DOHH2 (cell line): Measurements from ENCODE around the gene ANO6.
"Not testable (repeated sequence)": the region's sequence is repeated elsewhere in the genome, so short reads cannot be mapped to it uniquely, and the experiment has no call there.

ENCODE experiments used
- H3F3A ChIP-seq: fragments of 200-600 bp; sonication (generic), shearing (Covaris generic); 2 replicates; pipeline ENCODE4 v1.6.0; 2016; ENCODE audit warnings: antibody characterized with exemption, mild to moderate bottlenecking; ENCODE audit not compliant: control insufficient read depth, insufficient read depth
- H3K27ac ChIP-seq: fragments of 200-600 bp; sonication (generic); 2 replicates; pipeline ENCODE4 v1.5.1; 2014; ENCODE audit warnings: low read depth, mild to moderate bottlenecking, low read length, moderate library complexity
- H3K27me3 ChIP-seq: fragments of 200-600 bp; sonication (generic); 2 replicates; pipeline ENCODE4 v1.6.1; 2014; ENCODE audit warnings: mild to moderate bottlenecking, low read length, mixed read lengths; ENCODE audit not compliant: control insufficient read depth
- H3K36me3 ChIP-seq: fragments of 200-600 bp; sonication (generic); 2 replicates; pipeline ENCODE4 v1.6.1; 2014; ENCODE audit warnings: mild to moderate bottlenecking, low read length, moderate library complexity, mixed read lengths; ENCODE audit not compliant: control insufficient read depth
- H3K4me1 ChIP-seq: fragments of 200-600 bp; sonication (generic); 2 replicates; pipeline ENCODE4 v1.6.1; 2014; ENCODE audit warnings: mild to moderate bottlenecking, low read length, mixed read lengths; ENCODE audit not compliant: control insufficient read depth
- H3K4me2 ChIP-seq: fragments of 200-600 bp; sonication (generic); 2 replicates; pipeline ENCODE4 v1.6.0; 2014; ENCODE audit warnings: mild to moderate bottlenecking, low read length, moderate library complexity
- H3K4me3 ChIP-seq: fragments of 200-600 bp; sonication (generic); 2 replicates; pipeline ENCODE4 v1.5.1; 2014; ENCODE audit warnings: mild to moderate bottlenecking, low read length, mixed read lengths
- H3K79me2 ChIP-seq: fragments of 200-600 bp; sonication (generic); 2 replicates; pipeline ENCODE4 v1.6.1; 2014; ENCODE audit warnings: mild to moderate bottlenecking, low read length, mixed read lengths; ENCODE audit not compliant: control insufficient read depth
- H3K9me2 ChIP-seq: fragments of 200-600 bp; sonication (generic); replicated peaks from 2 replicates; pipeline ENCODE4 v1.6.1; 2014; ENCODE audit warnings: mild to moderate bottlenecking, low read length, mixed read lengths; ENCODE audit not compliant: control insufficient read depth
- H3K9me3 ChIP-seq: fragments of 200-600 bp; sonication (generic); 2 replicates; pipeline ENCODE4 v1.6.1; 2014; ENCODE audit warnings: antibody characterized with exemption, low read length, mixed read lengths; ENCODE audit not compliant: control insufficient read depth, insufficient read depth
- H4K20me1 ChIP-seq: fragments of 200-600 bp; sonication (generic); 2 replicates; pipeline ENCODE4 v1.6.0; 2014; ENCODE audit warnings: low read depth, mild to moderate bottlenecking, antibody characterized with exemption, low read length, moderate library complexity; ENCODE audit not compliant: control insufficient read depth, insufficient read depth
- EZH2phosphoT487 ChIP-seq: fragments of 200-600 bp; sonication (generic); IDR thresholded peaks from 2 replicates; pipeline ENCODE4 v1.6.1; 2017; ENCODE audit warnings: borderline replicate concordance, mild to moderate bottlenecking, antibody characterized with exemption, low read length, moderate library complexity, mixed read lengths
- TF ChIP-seq, protein P1 (sequence below): fragments of 200-600 bp; sonication (generic); IDR thresholded peaks from one replicate; pipeline ENCODE4 v1.5.1; 2014; ENCODE audit warnings: antibody characterized with exemption, mild to moderate bottlenecking, low read depth, low read length; ENCODE audit not compliant: poor library complexity, severe bottlenecking

Gene ANO6

GRCh38 chr12:45173293-45173692 is 42.6 kb upstream of the ANO6 start:
- not testable (repeated sequence) for H3K4me1 ChIP-seq, H3K9me2 ChIP-seq, H3K4me2 ChIP-seq, H3K27me3 ChIP-seq, H3K4me3 ChIP-seq, H3F3A ChIP-seq, H3K79me2 ChIP-seq, H3K9me3 ChIP-seq, H3K27ac ChIP-seq, H4K20me1 ChIP-seq, H3K36me3 ChIP-seq
- TF ChIP-seq, protein P1, sequence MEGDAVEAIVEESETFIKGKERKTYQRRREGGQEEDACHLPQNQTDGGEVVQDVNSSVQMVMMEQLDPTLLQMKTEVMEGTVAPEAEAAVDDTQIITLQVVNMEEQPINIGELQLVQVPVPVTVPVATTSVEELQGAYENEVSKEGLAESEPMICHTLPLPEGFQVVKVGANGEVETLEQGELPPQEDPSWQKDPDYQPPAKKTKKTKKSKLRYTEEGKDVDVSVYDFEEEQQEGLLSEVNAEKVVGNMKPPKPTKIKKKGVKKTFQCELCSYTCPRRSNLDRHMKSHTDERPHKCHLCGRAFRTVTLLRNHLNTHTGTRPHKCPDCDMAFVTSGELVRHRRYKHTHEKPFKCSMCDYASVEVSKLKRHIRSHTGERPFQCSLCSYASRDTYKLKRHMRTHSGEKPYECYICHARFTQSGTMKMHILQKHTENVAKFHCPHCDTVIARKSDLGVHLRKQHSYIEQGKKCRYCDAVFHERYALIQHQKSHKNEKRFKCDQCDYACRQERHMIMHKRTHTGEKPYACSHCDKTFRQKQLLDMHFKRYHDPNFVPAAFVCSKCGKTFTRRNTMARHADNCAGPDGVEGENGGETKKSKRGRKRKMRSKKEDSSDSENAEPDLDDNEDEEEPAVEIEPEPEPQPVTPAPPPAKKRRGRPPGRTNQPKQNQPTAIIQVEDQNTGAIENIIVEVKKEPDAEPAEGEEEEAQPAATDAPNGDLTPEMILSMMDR: peak; percentile 24

DNA sequence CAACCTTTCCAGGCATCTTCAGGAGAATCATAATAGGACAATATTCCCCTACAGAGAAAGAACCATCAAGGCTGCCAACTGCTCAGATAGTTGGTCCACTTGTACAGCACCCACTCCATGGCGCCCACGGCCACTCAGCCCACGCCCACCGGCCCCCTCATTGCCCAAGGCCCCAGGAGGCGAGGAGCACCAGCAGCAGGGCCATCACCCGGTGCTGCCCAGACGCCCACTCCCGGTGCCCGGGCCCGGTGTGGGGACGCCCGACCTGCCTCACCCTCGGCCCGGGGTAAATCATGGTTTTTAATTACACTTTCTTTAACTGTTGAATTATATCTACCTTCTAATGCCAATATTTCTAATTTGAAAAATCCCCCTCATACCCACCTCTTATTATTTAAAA is 41.3 kb upstream of the ANO6 start:
- Histone ChIP-seq H3K9me2 (no peaks in the 10 kb centered on the region), H3K79me2 (no peaks in the 10 kb centered on the region), H3K4me2 (no peak overlapping the region), H3K4me1 (no peaks in the 10 kb centered on the region), H4K20me1 (no peaks in the 10 kb centered on the region), H3F3A (no peaks in the 10 kb centered on the region), H3K27me3 (no peaks in the 10 kb centered on the region), H3K9me3 (peaks cover 14% of the 10 kb centered on the region; the same call in 1 of the 2 replicates), H3K27ac (no peak overlapping the region), H3K36me3 (no peaks in the 10 kb centered on the region; the same call in 1 of the 2 replicates), H3K4me3 (no peak overlapping the region)
- no peak for TF ChIP-seq EZH2phosphoT487
- TF ChIP-seq, protein P1: no peak

- no peaks in the 10 kb centered on the region for H3K4me1 ChIP-seq
- no peaks in the 10 kb centered on the region for H3K27me3 ChIP-seq
- no peak for TF ChIP-seq EZH2phosphoT487
- TF ChIP-seq, protein P1: no peak
- H3F3A ChIP-seq: peaks cover 6% of the 10 kb centered on the region; the same call in 1 of the 2 replicates
- H3K27ac ChIP-seq: no peak overlapping the region
- H3K9me3 ChIP-seq: peaks cover 14% of the 10 kb centered on the region; the same call in 1 of the 2 replicates
- H3K36me3 ChIP-seq: no peaks in the 10 kb centered on the region; the same call in 1 of the 2 replicates
- no peaks in the 10 kb centered on the region for H3K79me2 ChIP-seq
- no peaks in the 10 kb centered on the region for H3K9me2 ChIP-seq
- no peak overlapping the region for H3K4me3 ChIP-seq
- H3K4me2 ChIP-seq: no peak overlapping the region
- H4K20me1 ChIP-seq: no peaks in the 10 kb centered on the region
Measured at GRCh38 chr12:45178771-45179170, 37.1 kb upstream of the ANO6 start.

DNA sequence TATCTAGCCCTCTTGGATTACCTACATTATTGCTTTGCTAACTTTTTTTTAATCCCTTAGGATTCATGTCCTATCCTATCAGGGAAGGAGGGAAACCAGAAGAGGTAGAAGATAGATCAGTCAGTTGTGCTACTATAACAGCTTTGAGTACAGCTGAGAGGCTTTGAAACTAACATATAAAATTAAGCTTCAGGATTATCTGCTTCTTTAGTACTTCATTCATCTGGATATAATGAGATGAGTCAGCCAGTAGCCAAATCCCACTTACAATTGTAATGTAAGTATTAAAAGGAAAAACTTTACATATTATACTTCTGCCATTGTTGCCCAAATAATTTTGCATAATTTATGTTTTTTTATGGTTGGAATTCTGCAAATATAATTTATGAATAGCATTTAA is 33.4 kb upstream of the ANO6 start:
- Histone ChIP-seq H3K9me3 (peaks cover 13% of the 10 kb centered on the region; the same call in 1 of the 2 replicates), H3K4me2 (no peak overlapping the region), H3K27ac (no peak overlapping the region), H3F3A (peaks cover 7% of the 10 kb centered on the region; the same call in 1 of the 2 replicates), H3K9me2 (no peaks in the 10 kb centered on the region), H3K27me3 (no peaks in the 10 kb centered on the region), H3K36me3 (no peaks in the 10 kb centered on the region), H3K4me3 (no peak overlapping the region), H3K79me2 (no peaks in the 10 kb centered on the region), H4K20me1 (no peaks in the 10 kb centered on the region), H3K4me1 (peaks cover 31% of the 10 kb centered on the region)
- no peak for TF ChIP-seq EZH2phosphoT487
- TF ChIP-seq, protein P1: no peak
